PC-9 (cell line): ENCODE results near the gene RPS6KA5.

ENCODE experiments used
- EZH2 ChIP-seq: fragments of 200-600 bp; sonication (generic); IDR thresholded peaks from 2 replicates; pipeline ENCODE4 v1.8.0; 2017; ENCODE audit warnings: antibody characterized with exemption, low read depth
- TF ChIP-seq, protein P1 (sequence below): fragments of 200-600 bp; sonication (generic); conservative IDR thresholded peaks from 2 replicates; pipeline ENCODE4 v1.6.1; 2017; ENCODE audit warnings: mixed run types, antibody characterized with exemption, mild to moderate bottlenecking, moderate library complexity

DNA sequence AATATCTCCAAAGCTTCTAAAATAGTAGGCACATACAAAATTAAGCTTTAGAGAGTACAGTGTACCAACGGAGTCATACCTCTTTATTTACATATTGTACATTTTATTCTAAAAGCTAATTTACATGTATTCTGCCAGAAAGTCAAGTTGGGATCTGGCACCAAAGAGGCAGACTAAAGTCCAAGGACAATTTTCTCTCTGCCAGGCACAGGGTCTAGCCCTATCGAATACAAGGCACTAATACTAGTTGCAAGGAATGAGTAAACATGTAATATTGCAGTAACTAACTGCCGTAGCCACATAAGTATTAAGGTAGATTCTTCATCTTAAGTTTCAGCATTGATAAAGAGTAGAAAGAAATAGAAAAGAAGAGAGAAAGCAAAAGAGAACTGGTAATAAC, 93.9 kb downstream of the RPS6KA5 start:
- TF ChIP-seq, protein P1, sequence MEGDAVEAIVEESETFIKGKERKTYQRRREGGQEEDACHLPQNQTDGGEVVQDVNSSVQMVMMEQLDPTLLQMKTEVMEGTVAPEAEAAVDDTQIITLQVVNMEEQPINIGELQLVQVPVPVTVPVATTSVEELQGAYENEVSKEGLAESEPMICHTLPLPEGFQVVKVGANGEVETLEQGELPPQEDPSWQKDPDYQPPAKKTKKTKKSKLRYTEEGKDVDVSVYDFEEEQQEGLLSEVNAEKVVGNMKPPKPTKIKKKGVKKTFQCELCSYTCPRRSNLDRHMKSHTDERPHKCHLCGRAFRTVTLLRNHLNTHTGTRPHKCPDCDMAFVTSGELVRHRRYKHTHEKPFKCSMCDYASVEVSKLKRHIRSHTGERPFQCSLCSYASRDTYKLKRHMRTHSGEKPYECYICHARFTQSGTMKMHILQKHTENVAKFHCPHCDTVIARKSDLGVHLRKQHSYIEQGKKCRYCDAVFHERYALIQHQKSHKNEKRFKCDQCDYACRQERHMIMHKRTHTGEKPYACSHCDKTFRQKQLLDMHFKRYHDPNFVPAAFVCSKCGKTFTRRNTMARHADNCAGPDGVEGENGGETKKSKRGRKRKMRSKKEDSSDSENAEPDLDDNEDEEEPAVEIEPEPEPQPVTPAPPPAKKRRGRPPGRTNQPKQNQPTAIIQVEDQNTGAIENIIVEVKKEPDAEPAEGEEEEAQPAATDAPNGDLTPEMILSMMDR: no peak
- no peak for TF ChIP-seq EZH2
